MCF 10A (cell line): ENCODE measurements around the gene IL6ST. TPM values are rescaled to one million over a fixed set of nuclear protein-coding genes. Genes with fewer than 3 reads are reported as not detected.

Experiments used
- BruUV-seq: library from RNA; stranded (reverse); fragments of 400-500 nt; replicated peaks from 2 replicates; lab custom pipeline; 2021; lab: Mats Ljungman, UMichigan
- CTCF ChIA-PET: fragments of 300-600 bp; sonication (Branson Sonifier 250); formaldehyde crosslinking; extraction: SDS; loops from one replicate; lab custom pipeline; 2021; ENCODE audit warnings: antibody characterized with exemption, inconsistent platforms; lab: Yijun Ruan, JAX
- POLR2A ChIA-PET: fragments of 300-600, 350-650 bp; sonication (Branson Sonifier 250); formaldehyde crosslinking; extraction: SDS; loops from one replicate; lab custom pipeline; 2020; ENCODE audit warnings: antibody characterized with exemption, inconsistent platforms; lab: Yijun Ruan, JAX
- DNase-seq: peaks from one replicate; pipeline ENCODE4 v3.0.0-alpha.2; 2018; ENCODE audit not compliant: unreplicated experiment
- H3K27ac Mint-ChIP-seq: one replicate; pipeline ENCODE4 v1.8.0; 2022; ENCODE audit warnings: mild to moderate bottlenecking, low read depth, mixed read lengths; ENCODE audit not compliant: unreplicated experiment
- H3K27me3 Mint-ChIP-seq: one replicate; pipeline ENCODE4 v1.8.0; 2022; ENCODE audit warnings: mixed read lengths; ENCODE audit not compliant: insufficient read depth, unreplicated experiment
- H3K36me3 Mint-ChIP-seq: one replicate; pipeline ENCODE4 v1.8.0; 2022; ENCODE audit warnings: mild to moderate bottlenecking, moderate library complexity, mixed read lengths; ENCODE audit not compliant: insufficient read depth, unreplicated experiment
- H3K4me1 Mint-ChIP-seq: one replicate; pipeline ENCODE4 v1.8.0; 2022; ENCODE audit warnings: mixed read lengths; ENCODE audit not compliant: insufficient read depth, unreplicated experiment
- H3K4me3 Mint-ChIP-seq: one replicate; pipeline ENCODE4 v1.8.0; 2022; ENCODE audit warnings: mild to moderate bottlenecking, moderate library complexity, mixed read lengths; ENCODE audit not compliant: unreplicated experiment
- H3K9me3 Mint-ChIP-seq: one replicate; pipeline ENCODE4 v1.8.0; 2022; ENCODE audit warnings: mixed read lengths; ENCODE audit not compliant: unreplicated experiment
- CTCF ChIP-seq: fragments of 200-600 bp; IDR thresholded peaks from one replicate; pipeline ENCODE4 v1.8.0; 2022; ENCODE audit warnings: antibody characterized with exemption, mild to moderate bottlenecking; ENCODE audit not compliant: unreplicated experiment
- intact Hi-C: fragments of 100-400 bp; cut with micrococcal nuclease; formaldehyde crosslinking; loops from 2 replicates; pipeline ENCODE4 v1.14.1; 2022
- total RNA-seq: library from RNA; stranded (reverse); gene quantifications from 2 replicates; pipeline ENCODE4 v1.2.3, GENCODE V29; 2022

Gene IL6ST
- total RNA-seq, 1 experiment from 2014 or later: 115 TPM

- TF ChIP-seq CTCF: no peak
- H3K4me3 Mint-ChIP-seq: no peak overlapping the region
- POLR2A ChIA-PET: no interaction called here
- no peaks in the 10 kb centered on the region for H3K27me3 Mint-ChIP-seq
- H3K36me3 Mint-ChIP-seq: no peaks in the 10 kb centered on the region
- CTCF ChIA-PET: no interaction called here
- no TSS peak for BruUV-seq
- H3K4me1 Mint-ChIP-seq: no peaks in the 10 kb centered on the region
- no peak overlapping the region for H3K27ac Mint-ChIP-seq
- intact Hi-C loops: no loop called here
- no peak for DNase-seq
- no peaks in the 10 kb centered on the region for H3K9me3 Mint-ChIP-seq
Measured at GRCh38 chr5:55900068-55900467, 94.7 kb downstream of the IL6ST start.

- DNase-seq: peak; percentile 13
- no peak for TF ChIP-seq CTCF
- Mint-ChIP-seq H3K27ac (no peak overlapping the region), H3K27me3 (no peaks in the 10 kb centered on the region), H3K9me3 (no peaks in the 10 kb centered on the region), H3K36me3 (no peaks in the 10 kb centered on the region), H3K4me3 (no peak overlapping the region), H3K4me1 (no peaks in the 10 kb centered on the region)
- intact Hi-C loops: no loop called here
- ChIA-PET CTCF (interaction anchor here (1.6 kb wide), 1 partner anchor 301 kb away, joined by 4 read pairs; no protein-coding TSS in a partner anchor), POLR2A (interaction anchor here (0.6 kb wide), 1 partner anchor 9 kb away, joined by 3 read pairs; no protein-coding TSS in a partner anchor)
- no TSS peak for BruUV-seq
Measured at GRCh38 chr5:55899344-55899743, 95.4 kb downstream of the IL6ST start.

DNA sequence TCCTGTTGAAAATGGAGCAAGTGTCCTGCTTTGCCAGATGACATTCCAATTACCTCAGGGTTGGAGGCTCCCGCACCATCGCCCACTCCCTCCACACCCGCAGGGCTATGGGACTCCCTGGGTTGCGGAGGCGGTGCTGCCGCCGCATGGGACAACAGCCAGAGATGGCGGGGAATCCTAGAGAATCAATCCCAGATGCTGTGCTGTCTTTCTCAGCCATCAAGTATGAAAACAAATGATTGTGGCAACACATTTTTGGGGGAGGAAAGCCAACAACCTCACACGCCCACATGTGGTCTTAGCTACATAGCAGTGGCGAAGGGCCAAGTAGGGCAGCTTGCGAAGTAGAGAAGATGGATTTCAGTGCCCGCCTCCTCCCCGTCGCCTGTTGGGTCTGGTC is 96.9 kb downstream of the IL6ST start:
- Mint-ChIP-seq H3K9me3 (no peaks in the 10 kb centered on the region), H3K27me3 (no peaks in the 10 kb centered on the region), H3K4me3 (no peak overlapping the region), H3K4me1 (no peaks in the 10 kb centered on the region), H3K36me3 (no peaks in the 10 kb centered on the region), H3K27ac (no peak overlapping the region)
- CTCF ChIA-PET: interaction anchor here (0.6 to 1.6 kb wide), 2 partner anchors 302 to 1121 kb away, joined by 3 to 4 read pairs; no protein-coding TSS in a partner anchor
- intact Hi-C loops: no loop called here
- no peak for TF ChIP-seq CTCF
- POLR2A ChIA-PET: no interaction called here
- BruUV-seq: no TSS peak
- peak; percentile 29 for DNase-seq

DNA sequence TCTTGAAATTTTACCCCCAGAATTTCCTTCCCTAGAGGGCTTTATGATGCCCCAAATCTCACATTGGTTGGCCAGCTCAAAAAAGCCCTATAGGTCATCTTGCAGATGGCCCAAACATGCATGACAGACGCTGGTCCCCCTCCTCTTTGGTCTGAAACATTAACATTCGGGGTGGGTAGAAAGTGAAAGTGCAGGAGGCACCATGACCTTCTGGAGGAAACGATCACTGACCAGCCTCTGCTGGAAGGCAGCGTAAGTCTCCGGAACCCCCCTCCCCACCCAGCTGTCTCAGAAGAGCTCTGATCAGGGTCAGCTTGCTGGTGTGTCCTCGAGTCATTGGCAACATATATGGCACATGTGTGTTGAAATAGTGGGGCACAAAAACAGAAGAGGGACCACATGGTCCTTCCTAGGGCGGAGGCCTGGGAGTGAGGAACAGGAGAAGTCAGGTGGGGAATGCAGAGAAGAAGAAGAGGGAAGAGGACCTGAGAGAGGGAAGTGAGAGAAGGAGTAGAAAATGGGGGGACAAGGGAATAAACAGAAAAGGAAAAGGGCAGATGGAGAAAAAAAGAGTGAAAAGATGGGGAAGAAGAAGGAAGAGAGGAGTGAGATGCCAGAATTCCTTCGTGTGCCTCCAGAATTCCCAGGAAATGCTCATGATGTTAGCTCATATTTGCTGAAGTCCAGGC is 97.4 kb downstream of the IL6ST start:
- no peaks in the 10 kb centered on the region for H3K4me1 Mint-ChIP-seq
- TF ChIP-seq CTCF: no peak
- no TSS peak for BruUV-seq
- no peaks in the 10 kb centered on the region for H3K9me3 Mint-ChIP-seq
- no peak overlapping the region for H3K27ac Mint-ChIP-seq
- no peak for DNase-seq
- H3K4me3 Mint-ChIP-seq: no peak overlapping the region
- H3K27me3 Mint-ChIP-seq: no peaks in the 10 kb centered on the region
- intact Hi-C loops: no loop called here
- POLR2A ChIA-PET: interaction anchor here (0.6 to 0.7 kb wide), 3 partner anchors 20 to 943 kb away, joined by 3 to 4 read pairs (median 3); no protein-coding TSS in a partner anchor
- no peaks in the 10 kb centered on the region for H3K36me3 Mint-ChIP-seq
- CTCF ChIA-PET: interaction anchor here (0.6 kb wide), 2 partner anchors 148 to 1120 kb away, joined by 3 to 4 read pairs; no protein-coding TSS in a partner anchor
